GM18511 (cell line): Measurements from ENCODE around the gene MTCH2.
A peak's percentile ranks its signal among the peaks of the same experiment; 100 is the strongest.
"Not testable (repeated sequence)": the region's sequence is repeated elsewhere in the genome, so short reads cannot be mapped to it uniquely, and the experiment has no call there.

Experiments used
- ATAC-seq: cut with Tn5 transposase; IDR thresholded peaks from one replicate; pipeline ENCODE4 v1.9.1; 2021; ENCODE audit warnings: mild to moderate bottlenecking, moderate library complexity; ENCODE audit not compliant: unreplicated experiment

The MTCH2 gene

GRCh38 chr11:47640506-47640905 is 1.9 kb downstream of the MTCH2 start:
- not testable (repeated sequence) for ATAC-seq

DNA sequence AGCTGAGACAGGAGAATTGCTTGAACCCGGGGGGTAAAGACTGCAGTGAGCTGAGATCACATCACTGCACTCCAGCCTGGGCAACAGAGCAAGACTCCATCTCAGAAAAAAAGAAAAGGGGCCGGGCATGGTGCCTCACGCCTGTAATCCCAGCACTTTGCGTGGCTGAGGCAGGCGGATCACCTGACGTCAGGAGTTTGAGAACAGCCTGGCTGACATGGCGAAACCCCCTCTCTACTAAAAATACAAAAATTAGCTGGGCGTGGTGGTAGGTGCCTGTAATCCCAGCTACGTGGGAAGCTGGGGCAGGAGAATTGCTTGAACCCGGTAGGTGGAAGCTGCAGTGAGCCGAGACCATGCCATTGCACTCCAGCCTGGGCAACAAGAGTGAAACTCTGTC is 6.0 kb downstream of the MTCH2 start:
- not testable (repeated sequence) for ATAC-seq

- ATAC-seq = no peak
Measured at GRCh38 chr11:47631473-47631872, 10.9 kb downstream of the MTCH2 start.

DNA sequence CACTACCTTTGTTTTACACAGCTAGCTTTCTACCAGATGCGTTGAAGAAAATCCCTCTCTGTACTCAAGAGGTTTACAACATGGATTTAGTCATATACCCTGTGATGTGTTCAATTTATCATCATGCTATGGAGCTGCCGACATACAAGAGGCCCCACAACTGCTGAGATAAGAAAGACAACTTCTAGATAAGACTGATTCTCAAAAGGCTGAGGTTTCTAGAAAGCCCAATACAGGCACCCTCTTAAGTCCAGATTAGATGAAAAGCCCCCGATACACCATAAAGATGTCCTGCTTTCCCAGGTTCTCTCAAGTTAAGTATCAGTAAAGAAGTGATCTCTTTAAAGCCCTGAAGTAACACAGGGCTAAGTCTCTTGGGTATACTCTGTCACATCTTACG is 14.3 kb downstream of the MTCH2 start:
- no peak for ATAC-seq

GRCh38 chr11:47626234-47626633 is 16.1 kb downstream of the MTCH2 start:
- ATAC-seq = no peak

DNA sequence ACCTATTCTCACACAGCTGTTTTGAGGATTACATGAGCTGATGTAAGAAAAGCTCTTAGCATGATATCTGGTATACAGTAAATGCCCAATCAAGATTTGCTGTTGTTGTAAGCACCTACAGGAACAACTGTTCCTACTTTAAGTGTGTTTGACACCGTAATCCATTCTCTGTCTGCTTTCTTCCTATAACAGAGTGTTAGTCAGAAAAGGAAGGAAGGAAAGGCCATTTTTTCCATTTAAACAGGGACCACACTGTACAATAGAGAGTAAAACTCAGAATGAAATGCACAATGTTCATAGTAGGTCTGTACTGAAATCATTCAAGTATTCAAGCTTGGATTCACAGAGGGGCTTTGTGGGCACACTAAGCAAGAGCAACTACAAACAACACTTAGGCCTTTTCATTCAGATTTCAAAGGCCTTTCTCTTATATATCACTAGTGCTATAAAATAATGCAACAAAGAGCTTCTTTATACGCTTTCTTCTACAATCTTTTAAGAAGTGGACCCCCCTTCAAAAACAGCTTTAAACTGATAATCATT is 21.5 kb downstream of the MTCH2 start:
- ATAC-seq = no peak

DNA sequence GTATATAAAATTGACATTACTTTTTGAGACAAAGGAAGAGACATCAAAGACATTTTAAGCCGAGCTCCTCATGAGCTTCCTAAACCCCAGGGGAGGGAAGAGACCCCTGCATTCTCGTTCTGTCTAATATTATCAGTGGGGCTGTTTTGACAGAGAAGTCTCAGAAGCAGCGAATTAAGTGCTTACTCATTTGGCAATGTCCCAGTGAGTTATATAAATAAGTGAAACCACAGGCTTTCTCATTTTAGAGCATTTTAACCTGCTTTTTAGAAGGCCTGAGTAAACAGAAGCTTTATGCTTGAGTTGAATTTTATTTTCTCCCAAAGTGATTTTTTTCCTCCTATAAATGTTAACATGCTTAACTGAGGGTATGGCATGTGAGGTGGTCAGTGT is 24.9 kb downstream of the MTCH2 start:
- no peak for ATAC-seq

DNA sequence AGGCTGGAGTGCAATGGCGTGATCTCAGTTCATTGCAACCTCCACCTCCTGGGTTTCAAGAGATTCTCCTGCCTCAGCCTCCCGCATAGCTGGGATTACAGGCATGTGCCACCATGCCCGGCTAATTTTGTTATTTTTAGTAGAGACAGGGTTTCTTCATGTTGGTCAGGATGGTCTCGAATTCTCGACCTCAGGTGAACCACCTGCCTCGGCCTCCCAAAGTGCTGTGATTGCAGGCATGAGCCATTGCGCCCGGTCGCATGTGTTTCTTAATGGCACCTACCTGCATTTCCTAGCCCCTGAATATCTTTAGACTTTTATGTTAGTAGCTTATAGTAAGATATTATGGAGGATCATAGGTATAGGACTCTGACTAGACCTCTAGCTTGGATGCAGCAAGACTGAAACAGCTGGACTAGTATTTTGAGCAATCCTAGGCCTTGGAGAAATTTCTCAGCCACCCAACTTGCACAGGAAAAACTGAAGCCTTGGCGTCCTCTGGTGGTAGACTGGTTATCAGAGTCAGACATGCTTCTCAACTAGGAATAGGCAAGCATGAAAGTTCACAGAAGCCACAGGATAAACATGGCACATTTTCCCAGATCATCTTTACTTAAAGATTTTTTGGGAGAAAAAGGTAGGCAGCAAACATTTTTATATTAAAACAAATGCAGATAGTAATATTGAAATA is 25.5 kb downstream of the MTCH2 start:
- ATAC-seq = no peak

- ATAC-seq = no peak
Measured at GRCh38 chr11:47615249-47615648, 27.1 kb downstream of the MTCH2 start.

GRCh38 chr11:47611348-47611794 is 31.0 kb downstream of the MTCH2 start:
- ATAC-seq = peak; percentile 88

DNA sequence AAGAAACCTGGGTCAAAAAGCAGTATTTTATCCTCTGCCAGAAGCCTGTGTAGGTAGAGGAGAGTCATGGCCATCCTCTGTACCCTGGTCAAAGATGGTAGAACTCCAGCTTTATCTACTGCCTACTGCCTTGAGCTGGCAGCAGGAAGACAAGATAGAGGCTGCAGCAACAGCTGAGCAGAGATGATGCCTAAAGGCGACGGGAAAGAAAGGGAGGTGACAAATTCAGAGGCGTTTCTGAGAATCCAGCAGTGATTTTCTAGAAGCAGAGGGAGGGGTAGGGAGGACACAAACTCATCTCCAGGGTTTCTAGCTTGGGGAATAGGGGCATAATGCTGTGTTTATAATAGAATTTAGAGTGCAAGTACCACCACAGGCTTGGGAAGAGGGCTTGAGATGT is 32.7 kb downstream of the MTCH2 start:
- ATAC-seq = no peak

DNA sequence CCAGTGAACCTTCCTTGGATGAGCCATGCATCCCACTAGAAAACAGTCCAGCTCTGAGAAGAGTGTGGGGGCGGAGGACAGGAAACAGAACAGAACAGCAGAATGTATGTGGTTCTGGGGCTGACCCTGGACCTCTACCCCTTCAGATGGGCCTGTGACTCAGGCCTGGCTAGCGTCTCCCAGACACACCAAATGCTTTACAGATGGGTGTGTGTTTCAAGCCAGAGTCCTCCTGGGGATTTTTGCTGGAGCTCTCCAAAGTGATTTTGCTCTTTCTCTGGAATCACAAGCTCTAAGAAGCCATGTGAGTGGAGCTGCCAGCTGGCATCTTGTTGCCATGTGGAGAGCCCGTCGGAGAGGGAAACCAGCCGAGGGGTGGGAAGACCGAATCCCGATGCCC is 35.0 kb downstream of the MTCH2 start:
- no peak for ATAC-seq

DNA sequence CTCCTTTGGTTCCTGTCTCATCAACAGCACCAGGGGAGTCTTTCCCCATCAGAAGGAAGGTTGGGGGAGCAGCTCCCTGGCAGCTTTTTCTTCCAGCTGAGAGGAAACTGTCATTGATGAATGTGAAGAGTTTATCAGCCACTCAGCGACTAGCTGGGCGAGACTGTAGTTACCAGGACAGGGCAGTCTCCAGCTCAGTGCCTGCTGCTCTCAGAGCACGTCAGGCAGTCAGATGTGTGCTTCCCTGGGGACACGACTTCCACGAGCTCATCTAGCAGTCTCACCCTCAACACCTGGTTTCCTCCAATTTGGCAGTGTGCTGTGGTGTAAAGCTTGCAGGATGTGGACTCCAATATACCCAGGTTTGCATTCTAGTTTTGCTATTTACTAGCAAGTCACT is 35.6 kb downstream of the MTCH2 start:
- no peak for ATAC-seq

- ATAC-seq = no peak
Measured at GRCh38 chr11:47605921-47606320, 36.4 kb downstream of the MTCH2 start.

DNA sequence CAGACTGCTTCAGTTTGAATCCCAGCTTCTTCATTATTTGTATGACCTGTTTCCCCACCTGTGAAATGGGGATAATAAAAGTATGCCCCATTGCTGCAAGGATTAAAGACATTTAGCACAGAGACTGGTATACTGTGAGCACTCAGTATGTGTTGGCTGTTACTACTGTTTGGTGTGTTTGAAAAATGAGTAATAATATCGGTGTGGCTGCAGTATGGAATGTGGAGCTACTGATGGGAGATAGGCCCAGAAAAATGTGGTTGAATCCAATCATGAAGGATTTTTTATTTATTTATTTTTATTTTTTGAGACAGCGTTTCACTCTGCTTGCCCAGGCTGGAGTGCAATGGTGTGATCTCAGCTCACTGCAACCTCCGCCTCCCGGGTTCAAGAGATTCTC is 39.1 kb downstream of the MTCH2 start:
- ATAC-seq = no peak

DNA sequence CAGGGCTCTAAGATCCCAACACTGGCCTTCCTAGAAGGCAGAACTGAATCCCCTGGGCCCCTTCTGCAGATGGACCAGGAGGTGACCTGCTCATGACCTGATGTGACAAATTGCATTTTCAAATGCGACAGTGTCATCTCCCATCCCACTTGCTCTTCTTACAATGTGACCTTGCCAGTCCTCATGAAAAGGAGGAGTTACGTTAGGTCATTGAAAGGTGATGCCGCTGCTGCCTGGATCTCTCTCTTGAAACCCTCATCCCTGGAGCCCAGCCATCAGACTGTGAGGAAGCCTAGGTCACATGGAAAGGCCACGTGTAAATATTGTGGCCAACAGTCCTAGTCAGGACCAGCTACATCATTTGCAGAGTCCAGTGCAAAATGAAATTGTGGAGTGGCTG is 42.5 kb downstream of the MTCH2 start:
- no peak for ATAC-seq

- no peak for ATAC-seq
Measured at GRCh38 chr11:47595967-47596366, 46.4 kb downstream of the MTCH2 start.

DNA sequence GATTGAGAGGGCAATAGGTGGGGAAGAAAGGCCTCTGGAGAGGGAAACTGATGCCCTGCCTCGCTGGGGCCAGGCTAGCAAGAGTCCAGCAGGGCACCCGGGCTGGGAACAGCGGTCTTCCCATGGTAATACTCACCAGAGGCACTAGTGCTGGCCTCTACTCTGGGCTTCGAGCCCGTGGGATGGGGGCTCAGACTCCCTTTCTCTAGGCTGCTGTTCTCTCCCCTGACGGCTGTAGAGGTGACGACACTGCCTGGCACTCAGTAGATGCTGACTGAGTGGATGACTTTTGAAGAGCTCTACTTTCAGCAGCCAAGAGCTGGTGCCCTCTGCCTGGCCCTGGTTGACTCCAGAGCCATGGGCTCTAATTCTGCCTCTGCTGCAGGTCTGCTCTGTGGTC is 47.3 kb downstream of the MTCH2 start:
- ATAC-seq = no peak

DNA sequence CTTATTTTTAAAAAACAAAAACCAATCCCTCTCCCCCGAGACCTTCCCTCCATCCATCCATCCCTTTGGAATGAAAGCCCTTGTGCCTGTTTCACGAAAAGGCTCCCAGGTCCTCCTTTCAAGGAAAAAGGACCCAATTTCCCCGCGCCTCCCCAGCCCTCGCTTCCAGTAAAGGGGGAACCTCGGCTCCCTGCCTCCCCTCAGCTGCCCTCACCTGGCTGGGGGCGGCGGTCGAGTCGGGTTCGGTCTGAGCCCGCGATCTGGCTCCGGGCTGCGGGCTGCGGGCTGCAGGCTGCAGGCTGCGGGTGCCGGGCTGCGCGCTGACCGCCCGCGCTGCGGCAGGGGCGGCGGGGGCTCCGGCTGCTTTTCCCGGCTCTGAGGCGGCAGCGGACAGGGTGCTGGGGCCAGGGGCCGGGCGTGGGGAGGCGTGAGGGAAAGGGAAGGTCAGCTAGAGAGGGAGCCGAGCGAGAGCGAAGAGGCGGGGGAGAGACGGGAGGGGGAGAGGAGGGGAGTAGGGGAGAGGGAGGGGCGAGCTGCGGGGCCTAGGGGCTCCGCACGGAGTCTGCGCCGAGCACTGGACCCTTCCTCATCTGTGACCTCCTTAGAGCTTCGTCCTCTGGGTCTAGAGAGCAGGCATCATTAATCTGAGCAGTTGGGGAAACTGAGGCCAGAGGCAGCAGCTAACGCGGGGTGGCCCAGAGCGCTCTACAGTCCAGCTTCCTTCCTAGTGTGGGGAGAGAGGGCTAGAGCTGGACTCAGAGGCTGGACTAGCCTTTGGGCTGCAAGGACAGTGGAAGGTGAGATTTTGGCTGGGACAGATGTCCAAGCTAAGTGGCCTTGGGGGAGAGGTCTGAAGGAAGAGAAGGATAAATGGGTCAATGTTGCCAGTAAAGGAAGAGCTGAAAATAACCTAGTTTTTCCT is 48.2 kb downstream of the MTCH2 start, which contains the start of gene C1QTNF4:
Gene C1QTNF4, minus strand, starts transcription at position 478 of the 922 bp plus-strand sequence. CDS start 3,601 bp downstream, outside the sequence.
- ATAC-seq = no peak

GRCh38 chr11:47593492-47593933 is 48.8 kb downstream of the MTCH2 start:
- no peak for ATAC-seq

GRCh38 chr11:47592970-47593369 is 49.4 kb downstream of the MTCH2 start:
- ATAC-seq = no peak

DNA sequence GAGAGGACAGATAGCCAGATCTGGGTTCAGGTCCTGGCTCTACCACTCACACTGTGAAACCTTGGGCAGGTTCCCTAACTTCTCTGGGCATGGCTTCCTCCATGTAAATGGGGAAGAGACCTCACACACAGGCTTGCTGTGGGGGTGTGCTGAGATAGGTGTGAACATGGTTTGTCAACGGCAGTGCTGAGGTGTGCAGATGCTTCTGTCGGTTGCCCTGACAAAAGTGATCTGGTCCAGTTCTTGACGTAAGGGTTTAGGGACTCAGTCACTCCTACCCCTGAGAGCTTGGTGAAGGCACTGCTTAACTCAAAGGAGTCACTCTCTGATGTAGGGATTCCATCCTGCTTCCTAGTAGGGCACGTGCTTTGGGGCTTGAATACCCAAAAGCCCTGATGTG is 50.1 kb downstream of the MTCH2 start:
- ATAC-seq = no peak
